Measurements from ENCODE around the gene STAU1. TPM values are rescaled to one million over a fixed set of nuclear protein-coding genes. Genes with fewer than 3 reads are reported as not detected.

Gene STAU1
- total and polyA plus RNA-seq, 2 of the 13 experiments (the other 11 are each of a cell fraction or from before 2014, with no cell fraction given) = 119 to 133 TPM

- no peak for TF ChIP-seq ZNF576 (CRISPR knock-in tag; IDR thresholded peaks at IDR 0.05)
- no peak for TF ChIP-seq NBN (conservative IDR thresholded peaks at IDR 0.05)
- TF ChIP-seq KIAA2018 (CRISPR knock-in tag; IDR thresholded peaks at IDR 0.05; ENCODE audit: borderline replicate concordance) = no peak
- TF ChIP-seq SIX1 (CRISPR knock-in tag; IDR thresholded peaks at IDR 0.05; ENCODE audit: borderline replicate concordance) = peak; percentile 71
- TF ChIP-seq ZNF83 (CRISPR knock-in tag; IDR thresholded peaks at IDR 0.05; ENCODE audit: borderline replicate concordance) = 0 out of 2 replicates have a peak, but pooled peaks have one; percentile 84
- no peak for TF ChIP-seq TBX3 (IDR thresholded peaks at IDR 0.05; ENCODE audit: borderline replicate concordance)
- peak; percentile 95 for TF ChIP-seq GABPB1 (CRISPR knock-in tag; IDR thresholded peaks at IDR 0.05)
- no peak for TF ChIP-seq HHEX (CRISPR knock-in tag; IDR thresholded peaks at IDR 0.05)
- TF ChIP-seq NFE2L1 (CRISPR knock-in tag; IDR thresholded peaks at IDR 0.05; ENCODE audit: borderline replicate concordance) = no peak
- TF ChIP-seq ZNF180 (CRISPR knock-in tag; IDR thresholded peaks at IDR 0.05; ENCODE audit: borderline replicate concordance, low read depth) = peak; percentile 89; the same call in 1 of the 2 replicates
- peak; percentile 91 for TF ChIP-seq POLR2G (IDR thresholded peaks at IDR 0.05; ENCODE audit: low read depth, low read length)
- no peak for TF ChIP-seq ZNF572 (CRISPR knock-in tag; IDR thresholded peaks at IDR 0.05)
- TF ChIP-seq NCOA2 (CRISPR knock-in tag; IDR thresholded peaks at IDR 0.05) = peak; percentile 52; the same call in 1 of the 2 replicates
- no peak for TF ChIP-seq CHCHD3 (CRISPR knock-in tag; IDR thresholded peaks at IDR 0.05)
- TF ChIP-seq TFAP4 (IDR thresholded peaks at IDR 0.05; ENCODE audit: borderline replicate concordance, low read depth) = peak; percentile 61; the same call in 1 of the 2 replicates
- TF ChIP-seq ZBTB3 (CRISPR knock-in tag; IDR thresholded peaks at IDR 0.05; ENCODE audit: borderline replicate concordance, low read depth) = no peak; the same call in 1 of the 2 replicates
- no peak for TF ChIP-seq PBX2 (CRISPR knock-in tag; IDR thresholded peaks at IDR 0.05)
- no peak for TF ChIP-seq CREBL2 (CRISPR knock-in tag; IDR thresholded peaks at IDR 0.05; ENCODE audit: borderline replicate concordance)
Measured at GRCh38 chr20:49187851-49188641, at the start of gene STAU1 (continued).
